ENCODE measurements around the gene KLHL42.
A peak's percentile ranks its signal among the peaks of the same experiment; 100 is the strongest.

Gene KLHL42

GRCh38 chr12:27814851-27815591 lies 35.0 kb downstream of the KLHL42 start:
- no peak for TF ChIP-seq POLR2A (IDR thresholded peaks at IDR 0.05; ENCODE audit: low read depth, low read length)
- no peak for DNase-seq (ENCODE audit: insufficient read length, low spot score)
- no peak for FAIRE-seq

- no peak for TF ChIP-seq POLR2A (IDR thresholded peaks at IDR 0.05; ENCODE audit: low read depth, low read length)
- no peak for DNase-seq (ENCODE audit: insufficient read length, low spot score)
- no peak for FAIRE-seq
These were observed 37.7 kb downstream of the KLHL42 start for GRCh38 chr12:27817766-27818165.

GRCh38 chr12:27818401-27818918 lies 38.4 kb downstream of the KLHL42 start:
- no peak for DNase-seq (ENCODE audit: insufficient read length, low spot score)
- no peak for FAIRE-seq
- no peak for TF ChIP-seq POLR2A (IDR thresholded peaks at IDR 0.05; ENCODE audit: low read depth, low read length)

GRCh38 chr12:27820564-27820963 lies 40.5 kb downstream of the KLHL42 start:
- FAIRE-seq (no peak), DNase-seq (ENCODE audit: insufficient read length, low spot score) (no peak)
- TF ChIP-seq POLR2A (IDR thresholded peaks at IDR 0.05; ENCODE audit: low read depth, low read length) = no peak

GRCh38 chr12:27821259-27821973 lies 41.4 kb downstream of the KLHL42 start:
- TF ChIP-seq POLR2A (IDR thresholded peaks at IDR 0.05; ENCODE audit: low read depth, low read length) = no peak
- peak; percentile 38 for DNase-seq (ENCODE audit: insufficient read length, low spot score)
- peak; percentile 57 for FAIRE-seq

GRCh38 chr12:27822076-27822712 lies 42.2 kb downstream of the KLHL42 start:
- DNase-seq (ENCODE audit: insufficient read length, low spot score) (peak; percentile 61), FAIRE-seq (peak; percentile 89)
- no peak for TF ChIP-seq POLR2A (IDR thresholded peaks at IDR 0.05; ENCODE audit: low read depth, low read length)

GRCh38 chr12:27823038-27823437 lies 43.0 kb downstream of the KLHL42 start:
- no peak for TF ChIP-seq POLR2A (IDR thresholded peaks at IDR 0.05; ENCODE audit: low read depth, low read length)
- DNase-seq (ENCODE audit: insufficient read length, low spot score) = no peak
- no peak for FAIRE-seq

- FAIRE-seq = no peak
- TF ChIP-seq POLR2A (IDR thresholded peaks at IDR 0.05; ENCODE audit: low read depth, low read length) = no peak
- no peak for DNase-seq (ENCODE audit: insufficient read length, low spot score)
These were observed 44.3 kb downstream of the KLHL42 start for GRCh38 chr12:27824126-27824842.

- DNase-seq (ENCODE audit: insufficient read length, low spot score) (no peak), FAIRE-seq (no peak)
- TF ChIP-seq POLR2A (IDR thresholded peaks at IDR 0.05; ENCODE audit: low read depth, low read length) = no peak
These were observed 46.0 kb downstream of the KLHL42 start for GRCh38 chr12:27826076-27826475.

- FAIRE-seq (peak; percentile 60), DNase-seq (ENCODE audit: insufficient read length, low spot score) (peak; percentile 35)
- TF ChIP-seq POLR2A (IDR thresholded peaks at IDR 0.05; ENCODE audit: low read depth, low read length) = no peak
These were observed 48.2 kb downstream of the KLHL42 start for GRCh38 chr12:27828196-27828595.

- TF ChIP-seq POLR2A (IDR thresholded peaks at IDR 0.05; ENCODE audit: low read depth, low read length) = no peak
- DNase-seq (ENCODE audit: insufficient read length, low spot score) (no peak), FAIRE-seq (no peak)
These were observed 58.6 kb downstream of the KLHL42 start for GRCh38 chr12:27838543-27839185.

GRCh38 chr12:27840229-27840999 lies 60.4 kb downstream of the KLHL42 start:
- DNase-seq (ENCODE audit: insufficient read length, low spot score) = no peak
- TF ChIP-seq POLR2A (IDR thresholded peaks at IDR 0.05; ENCODE audit: low read depth, low read length) = no peak
- peak; percentile 43 for FAIRE-seq

Data from H54 (cell line).